MM.1S (cell line): ENCODE measurements around the gene PROX2.
A peak's percentile ranks its signal among the peaks of the same experiment; 100 is the strongest.

ENCODE experiments used
- DNase-seq: peaks from one replicate; pipeline ENCODE4 v3.0.0-alpha.2; 2015
- H2AFZ ChIP-seq: fragments of 300-600 bp; sonication (generic); 2 replicates; pipeline ENCODE4 v1.6.0; 2016; ENCODE audit warnings: antibody characterized with exemption, low read length
- H3F3A ChIP-seq: fragments of 300-600 bp; sonication (generic); 2 replicates; pipeline ENCODE4 v1.6.1; 2016; ENCODE audit warnings: mild to moderate bottlenecking, antibody characterized with exemption, low read length, moderate library complexity, mixed read lengths; ENCODE audit not compliant: insufficient read depth
- H3K27ac ChIP-seq: fragments of 300-600 bp; sonication (generic); 2 replicates; pipeline ENCODE4 v1.5.1; 2016; ENCODE audit warnings: mild to moderate bottlenecking, low read length
- H3K27me3 ChIP-seq: fragments of 300-600 bp; sonication (generic); replicated peaks from 2 replicates; pipeline ENCODE4 v1.6.0; 2016; ENCODE audit warnings: low read length; ENCODE audit not compliant: insufficient read depth
- H3K36me3 ChIP-seq: fragments of 300-600 bp; sonication (generic); replicated peaks from 2 replicates; pipeline ENCODE4 v1.6.1; 2016; ENCODE audit warnings: mild to moderate bottlenecking, low read length, mixed read lengths; ENCODE audit not compliant: insufficient read depth
- H3K4me1 ChIP-seq: fragments of 300-600 bp; sonication (generic); 2 replicates; pipeline ENCODE4 v1.6.1; 2016; ENCODE audit warnings: low read length, mixed read lengths
- H3K4me2 ChIP-seq: fragments of 300-600 bp; sonication (generic); 2 replicates; pipeline ENCODE4 v1.6.0; 2016; ENCODE audit warnings: low read depth, low read length
- H3K4me3 ChIP-seq: fragments of 300-600 bp; sonication (generic); 2 replicates; pipeline ENCODE4 v1.5.1; 2016; ENCODE audit warnings: low read length, mixed read lengths
- H3K79me2 ChIP-seq: fragments of 300-600 bp; sonication (generic); 2 replicates; pipeline ENCODE4 v1.6.1; 2016; ENCODE audit warnings: mixed run types, low read length, mixed read lengths
- H3K9ac ChIP-seq: fragments of 300-600 bp; sonication (generic); 2 replicates; pipeline ENCODE4 v1.6.1; 2016; ENCODE audit warnings: low read length, mixed read lengths
- H3K9me2 ChIP-seq: fragments of 300-600 bp; sonication (generic); replicated peaks from 2 replicates; pipeline ENCODE4 v1.6.1; 2016; ENCODE audit warnings: mild to moderate bottlenecking, low read length, mixed read lengths; ENCODE audit not compliant: insufficient read depth
- H3K9me3 ChIP-seq: fragments of 300-600 bp; sonication (generic); replicated peaks from 2 replicates; pipeline ENCODE4 v1.6.1; 2016; ENCODE audit warnings: mild to moderate bottlenecking, low read length, mixed read lengths; ENCODE audit not compliant: insufficient read depth
- H4K20me1 ChIP-seq: fragments of 300-600 bp; sonication (generic); 2 replicates; pipeline ENCODE4 v1.6.1; 2016; ENCODE audit warnings: mild to moderate bottlenecking, low read length, moderate library complexity, mixed read lengths; ENCODE audit not compliant: insufficient read depth
- CTCF ChIP-seq: fragments of 300-600 bp; sonication (generic); IDR thresholded peaks from 2 replicates; pipeline ENCODE4 v1.5.1; 2016; ENCODE audit warnings: antibody characterized with exemption, low read length, mixed read lengths
- EZH2 ChIP-seq: fragments of 300-600 bp; sonication (generic); optimal IDR thresholded peaks from 2 replicates; pipeline ENCODE3; 2017; ENCODE audit warnings: low read depth, mild to moderate bottlenecking, antibody characterized with exemption, low read length, mixed read lengths
- EZH2phosphoT487 ChIP-seq: fragments of 300-600 bp; sonication (generic); IDR thresholded peaks from 2 replicates; pipeline ENCODE4 v1.6.1; 2018; ENCODE audit warnings: antibody characterized with exemption, low read length

Gene PROX2

GRCh38 chr14:74917178-74917543 is 41.2 kb upstream of the PROX2 start:
- Histone ChIP-seq H3K9me2 (no peaks in the 10 kb centered on the region), H3K4me1 (no peaks in the 10 kb centered on the region), H3K36me3 (no peaks in the 10 kb centered on the region), H3K4me2 (no peak overlapping the region), H3K9me3 (no peaks in the 10 kb centered on the region), H3K27ac (no peak overlapping the region), H2AFZ (no peak overlapping the region), H3K27me3 (no peaks in the 10 kb centered on the region), H4K20me1 (no peaks in the 10 kb centered on the region), H3F3A (no peaks in the 10 kb centered on the region), H3K79me2 (no peaks in the 10 kb centered on the region), H3K9ac (no peak overlapping the region), H3K4me3 (no peak overlapping the region)
- TF ChIP-seq CTCF (no peak), EZH2 (no peak), EZH2phosphoT487 (no peak)
- DNase-seq = no peak

GRCh38 chr14:74915826-74916225 is 39.9 kb upstream of the PROX2 start:
- Histone ChIP-seq H3K9ac (no peak overlapping the region), H2AFZ (no peak overlapping the region), H3K27ac (no peak overlapping the region), H3K4me3 (no peak overlapping the region), H3K27me3 (no peaks in the 10 kb centered on the region), H3K9me2 (no peaks in the 10 kb centered on the region), H3K36me3 (no peaks in the 10 kb centered on the region), H3K79me2 (no peaks in the 10 kb centered on the region), H3K9me3 (no peaks in the 10 kb centered on the region), H3K4me2 (no peak overlapping the region), H3F3A (no peaks in the 10 kb centered on the region), H3K4me1 (no peaks in the 10 kb centered on the region), H4K20me1 (no peaks in the 10 kb centered on the region)
- TF ChIP-seq EZH2 = no peak
- no peak for TF ChIP-seq EZH2phosphoT487
- no peak for DNase-seq

- no peaks in the 10 kb centered on the region for H3K79me2 ChIP-seq
- H3K27ac ChIP-seq = no peak overlapping the region
- no peaks in the 10 kb centered on the region for H3K27me3 ChIP-seq
- H3K4me3 ChIP-seq = no peak overlapping the region
- H3K9ac ChIP-seq = no peak overlapping the region
- no peak overlapping the region for H2AFZ ChIP-seq
- H3K4me1 ChIP-seq = no peaks in the 10 kb centered on the region
- H3K9me3 ChIP-seq = no peaks in the 10 kb centered on the region
- DNase-seq = no peak
- H4K20me1 ChIP-seq = no peaks in the 10 kb centered on the region
- H3K4me2 ChIP-seq = no peak overlapping the region
- H3F3A ChIP-seq = no peaks in the 10 kb centered on the region
- H3K9me2 ChIP-seq = no peaks in the 10 kb centered on the region
- TF ChIP-seq EZH2phosphoT487 (no peak), EZH2 (no peak), CTCF (no peak)
- H3K36me3 ChIP-seq = no peaks in the 10 kb centered on the region
Measured at GRCh38 chr14:74915426-74915825, 39.5 kb upstream of the PROX2 start.

GRCh38 chr14:74913986-74914573 is 38.1 kb upstream of the PROX2 start:
- Histone ChIP-seq H3K4me3 (no peak overlapping the region), H3K9ac (no peak overlapping the region), H3K79me2 (no peaks in the 10 kb centered on the region), H3F3A (no peaks in the 10 kb centered on the region), H3K4me1 (no peaks in the 10 kb centered on the region), H3K27ac (no peak overlapping the region), H2AFZ (no peak overlapping the region), H4K20me1 (no peaks in the 10 kb centered on the region), H3K27me3 (no peaks in the 10 kb centered on the region), H3K4me2 (no peak overlapping the region), H3K9me3 (no peaks in the 10 kb centered on the region), H3K9me2 (no peaks in the 10 kb centered on the region), H3K36me3 (no peaks in the 10 kb centered on the region)
- TF ChIP-seq CTCF (peak; percentile 14; the same call in 1 of the 2 replicates), EZH2phosphoT487 (no peak)
- no peak for DNase-seq
